Measurements from ENCODE around the gene PCAT6. TPM values are rescaled to one million over a fixed set of nuclear protein-coding genes. Genes with fewer than 3 reads are reported as not detected.

PCAT6 gene
- total RNA-seq, 1 experiment from 2014 or later, result 4.8 TPM

DNA sequence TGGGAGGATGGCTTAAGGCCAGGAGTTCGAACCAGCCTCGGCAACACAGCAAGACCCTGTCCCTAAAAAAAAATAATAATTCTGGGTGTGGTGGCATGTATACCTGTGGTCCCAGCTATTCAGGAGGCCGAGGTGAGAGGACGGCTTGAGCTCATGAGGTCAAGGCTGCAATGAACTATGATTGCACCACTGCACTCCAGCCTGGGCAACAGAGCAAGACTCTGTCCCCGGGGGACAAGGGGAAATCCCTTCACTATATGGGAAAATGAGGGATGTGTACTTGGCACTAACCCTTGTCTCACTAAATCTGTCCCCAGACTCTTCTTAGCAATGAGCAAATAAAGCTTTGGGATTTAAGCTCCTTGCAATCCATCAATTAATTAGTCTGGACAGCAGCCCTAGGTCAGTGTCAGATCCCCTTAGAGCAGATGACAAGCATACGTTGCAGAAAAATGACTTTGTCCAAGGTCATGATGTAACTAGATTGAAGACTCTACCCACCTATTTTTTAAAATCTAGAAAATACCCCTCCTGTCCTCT lies 11.9 kb upstream of the PCAT6 start:
- Histone ChIP-seq H3K23me2 (ENCODE audit: insufficient read length, low read depth, low read length, poor library complexity, severe bottlenecking) (no peaks in the 10 kb centered on the region), H4K91ac (ENCODE audit: insufficient read length, low read depth, low read length) (no peak overlapping the region), H3K14ac (ENCODE audit: insufficient read depth, low read length) (no peak overlapping the region), H3K9ac (ENCODE audit: extremely low read depth, insufficient read length, low read length) (no peak overlapping the region), H4K20me1 (ENCODE audit: control insufficient read depth, insufficient read depth, insufficient read length) (no peaks in the 10 kb centered on the region), H2BK20ac (ENCODE audit: low read depth, low read length, poor library complexity, severe bottlenecking) (no peak overlapping the region), H2BK120ac (ENCODE audit: low read depth, low read length, poor library complexity, severe bottlenecking) (no peak overlapping the region), H3K27ac (ENCODE audit: insufficient read length, low read depth, low read length) (no peak overlapping the region), H3K4me1 (ENCODE audit: insufficient read depth, low read length) (no peaks in the 10 kb centered on the region; the same call in 1 of the 2 replicates), H3K27me3 (ENCODE audit: insufficient read depth, low read length) (no peaks in the 10 kb centered on the region), H3K4ac (ENCODE audit: low read depth, low read length) (no peak overlapping the region), H3K79me2 (ENCODE audit: insufficient read depth, low read length) (peaks cover 80% of the 10 kb centered on the region), H3K9me3 (ENCODE audit: control insufficient read depth, low read depth, low read length) (no peaks in the 10 kb centered on the region), H4K8ac (replicated peaks; ENCODE audit: insufficient read length, low read depth, low read length) (no peak overlapping the region), H3K18ac (ENCODE audit: insufficient read length, low read depth, low read length) (no peak overlapping the region), H2BK12ac (ENCODE audit: insufficient read length, low read depth, low read length) (no peak overlapping the region), H3K4me2 (ENCODE audit: insufficient read depth, insufficient read length, low read length) (no peak overlapping the region), H2AK5ac (ENCODE audit: insufficient read length, low read length) (no peak overlapping the region), H2BK5ac (ENCODE audit: insufficient read length, low read length) (no peak overlapping the region), H2BK15ac (ENCODE audit: low read depth, low read length) (no peak overlapping the region), H3T11ph (ENCODE audit: low read length) (no peak overlapping the region), H3K79me1 (ENCODE audit: insufficient read depth, low read depth, low read length, poor library complexity, severe bottlenecking) (no peaks in the 10 kb centered on the region), H4K5ac (ENCODE audit: insufficient read length, low read depth, low read length) (no peak overlapping the region), H3K56ac (ENCODE audit: insufficient read length, low read depth, low read length) (no peak overlapping the region), H3K23ac (ENCODE audit: insufficient read length, low read depth, low read length) (no peak overlapping the region), H2AFZ (ENCODE audit: low read length) (no peak overlapping the region)
- Mint-ChIP-seq H3K4me1 (peaks cover 38 to 44% of the 10 kb centered on the region in 2 experiments), H3K4me3 (no peak overlapping the region), H3K27ac (no peak overlapping the region), H3K27me3 (ENCODE audit: low read depth) (no peaks in the 10 kb centered on the region), H3K36me3 (ENCODE audit: insufficient read depth in 1 of 3, low read depth in 3 of 3) (peaks cover 8 to 19% (median 16%) of the 10 kb centered on the region in 3 experiments; a peak in 6 of 7 replicates), H3K9me3 (no peaks in the 10 kb centered on the region; a peak in 1 of 5 replicates)
- TF ChIP-seq, protein P1, sequence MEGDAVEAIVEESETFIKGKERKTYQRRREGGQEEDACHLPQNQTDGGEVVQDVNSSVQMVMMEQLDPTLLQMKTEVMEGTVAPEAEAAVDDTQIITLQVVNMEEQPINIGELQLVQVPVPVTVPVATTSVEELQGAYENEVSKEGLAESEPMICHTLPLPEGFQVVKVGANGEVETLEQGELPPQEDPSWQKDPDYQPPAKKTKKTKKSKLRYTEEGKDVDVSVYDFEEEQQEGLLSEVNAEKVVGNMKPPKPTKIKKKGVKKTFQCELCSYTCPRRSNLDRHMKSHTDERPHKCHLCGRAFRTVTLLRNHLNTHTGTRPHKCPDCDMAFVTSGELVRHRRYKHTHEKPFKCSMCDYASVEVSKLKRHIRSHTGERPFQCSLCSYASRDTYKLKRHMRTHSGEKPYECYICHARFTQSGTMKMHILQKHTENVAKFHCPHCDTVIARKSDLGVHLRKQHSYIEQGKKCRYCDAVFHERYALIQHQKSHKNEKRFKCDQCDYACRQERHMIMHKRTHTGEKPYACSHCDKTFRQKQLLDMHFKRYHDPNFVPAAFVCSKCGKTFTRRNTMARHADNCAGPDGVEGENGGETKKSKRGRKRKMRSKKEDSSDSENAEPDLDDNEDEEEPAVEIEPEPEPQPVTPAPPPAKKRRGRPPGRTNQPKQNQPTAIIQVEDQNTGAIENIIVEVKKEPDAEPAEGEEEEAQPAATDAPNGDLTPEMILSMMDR (conservative IDR thresholded peaks at IDR 0.05), result no peak
- no CpG with 5 or more reads among the region's 6 CpGs for WGBS (ENCODE audit: extremely low coverage, insufficient read length, low lambda C conversion rate)
- DNase-seq, result no peak
